Hepatocyte (in vitro differentiated cells): ENCODE data around the gene ANKRD10.

ENCODE experiments used
- EZH2 ChIP-seq: fragments of 200-600 bp; sonication (generic); IDR thresholded peaks from 2 replicates; pipeline ENCODE4 v1.6.1; 2016; ENCODE audit warnings: antibody characterized with exemption, mild to moderate bottlenecking, borderline replicate concordance
- EZH2phosphoT487 ChIP-seq: fragments of 200-600 bp; sonication (generic); IDR thresholded peaks from one replicate; pipeline ENCODE4 v1.6.1; 2018; ENCODE audit warnings: antibody characterized with exemption, mild to moderate bottlenecking, low read depth, moderate library complexity; ENCODE audit not compliant: unreplicated experiment, severe bottlenecking
- TF ChIP-seq, protein P1 (sequence below): fragments of 200-600 bp; sonication (generic); IDR thresholded peaks from 2 replicates; pipeline ENCODE4 v1.5.1; 2016; ENCODE audit warnings: antibody characterized with exemption, mild to moderate bottlenecking; ENCODE audit not compliant: poor library complexity

DNA sequence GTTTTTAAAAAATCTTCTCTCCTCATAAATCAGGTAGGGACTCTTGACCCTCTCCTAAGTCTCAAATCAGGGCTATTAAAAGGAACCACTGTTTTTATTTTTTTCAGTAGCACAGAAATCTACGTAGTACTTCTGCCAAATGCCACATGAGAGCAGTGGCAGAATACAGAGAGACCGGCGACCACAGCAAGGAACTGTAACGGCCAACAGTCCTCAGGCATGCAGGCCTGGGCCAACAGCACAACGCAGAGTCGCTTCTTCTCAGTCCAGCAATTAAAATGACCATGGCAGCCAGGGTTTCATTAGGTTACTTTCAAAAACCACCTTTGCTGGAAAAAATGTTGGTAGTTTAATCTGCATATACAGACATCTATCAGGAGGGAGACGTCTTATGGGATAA lies 34.2 kb downstream of the ANKRD10 start:
- TF ChIP-seq, protein P1, sequence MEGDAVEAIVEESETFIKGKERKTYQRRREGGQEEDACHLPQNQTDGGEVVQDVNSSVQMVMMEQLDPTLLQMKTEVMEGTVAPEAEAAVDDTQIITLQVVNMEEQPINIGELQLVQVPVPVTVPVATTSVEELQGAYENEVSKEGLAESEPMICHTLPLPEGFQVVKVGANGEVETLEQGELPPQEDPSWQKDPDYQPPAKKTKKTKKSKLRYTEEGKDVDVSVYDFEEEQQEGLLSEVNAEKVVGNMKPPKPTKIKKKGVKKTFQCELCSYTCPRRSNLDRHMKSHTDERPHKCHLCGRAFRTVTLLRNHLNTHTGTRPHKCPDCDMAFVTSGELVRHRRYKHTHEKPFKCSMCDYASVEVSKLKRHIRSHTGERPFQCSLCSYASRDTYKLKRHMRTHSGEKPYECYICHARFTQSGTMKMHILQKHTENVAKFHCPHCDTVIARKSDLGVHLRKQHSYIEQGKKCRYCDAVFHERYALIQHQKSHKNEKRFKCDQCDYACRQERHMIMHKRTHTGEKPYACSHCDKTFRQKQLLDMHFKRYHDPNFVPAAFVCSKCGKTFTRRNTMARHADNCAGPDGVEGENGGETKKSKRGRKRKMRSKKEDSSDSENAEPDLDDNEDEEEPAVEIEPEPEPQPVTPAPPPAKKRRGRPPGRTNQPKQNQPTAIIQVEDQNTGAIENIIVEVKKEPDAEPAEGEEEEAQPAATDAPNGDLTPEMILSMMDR, result no peak
- TF ChIP-seq EZH2phosphoT487, result no peak
- no peak for TF ChIP-seq EZH2
